ENCODE data around the gene XPC. TPM values are rescaled to one million over a fixed set of nuclear protein-coding genes. Genes with fewer than 3 reads are reported as not detected.

The XPC gene
- total RNA-seq, 1 experiment from 2014 or later = 15.1 TPM

- no TSS peak for BruUV-seq (replicated peaks)
- no peaks in the 10 kb centered on the region for H3K36me3 ChIP-seq (ENCODE audit: control insufficient read depth, insufficient read depth, low read length)
- intact Hi-C loops (cut with micrococcal nuclease; ENCODE audit: unreplicated experiment) (loop anchor here (5.0 kb wide), 2 partner anchors 58 to 263 kb away; no protein-coding TSS in a partner anchor), in situ Hi-C loops (cut with HindIII; ENCODE audit: low pct_unique_long_range_greater_than_20kb, low sequenced_read_pairs) (no loop called here)
- ChIA-PET POLR2A (interaction anchor here (0.5 kb wide), 1 partner anchor 53 kb away, joined by 5 read pairs; no protein-coding TSS in a partner anchor), CTCF (interaction anchor here (1.6 kb wide), 1 partner anchor 52 kb away, joined by 7 read pairs; no protein-coding TSS in a partner anchor)
- peak overlapping the region; percentile 69; the same call in 1 of the 2 replicates for H3K27ac ChIP-seq (ENCODE audit: low read length)
- H3K9me3 ChIP-seq (ENCODE audit: control insufficient read depth, insufficient read depth, low read depth, low read length) = no peaks in the 10 kb centered on the region
- peaks cover 22% of the 10 kb centered on the region for H3K4me1 ChIP-seq (ENCODE audit: control insufficient read depth, insufficient read depth, low read length)
- DNase-seq (ENCODE audit: low read depth, low spot score) (no peak), ATAC-seq (no peak)
- TF ChIP-seq SIN3A (IDR thresholded peaks at IDR 0.05; ENCODE audit: borderline replicate concordance, insufficient read depth, low read depth, low read length) (no peak), REST (IDR thresholded peaks at IDR 0.05; ENCODE audit: insufficient read depth in 1 of 2, low read depth in 2 of 2, low read length in 1 of 2) (no peak)
- no peaks in the 10 kb centered on the region for H3K27me3 ChIP-seq (ENCODE audit: control insufficient read depth, insufficient read depth, low read length)
- no peak overlapping the region for H3K4me3 ChIP-seq (ENCODE audit: low read depth in 2 of 2, low read length in 2 of 2)
Measured at GRCh38 chr3:14204515-14205284, 26.3 kb upstream of the XPC start.

GRCh38 chr3:14203521-14204079 is 25.2 kb upstream of the XPC start:
- intact Hi-C loops (cut with micrococcal nuclease; ENCODE audit: unreplicated experiment) (loop anchor here (5.0 kb wide), 2 partner anchors 59 to 264 kb away; no protein-coding TSS in a partner anchor), in situ Hi-C loops (cut with HindIII; ENCODE audit: low pct_unique_long_range_greater_than_20kb, low sequenced_read_pairs) (no loop called here)
- no peak for TF ChIP-seq TCF7L2 (IDR thresholded peaks at IDR 0.05; ENCODE audit: low read depth, low read length)
- TF ChIP-seq CTCF (IDR thresholded peaks at IDR 0.05) = peak; percentile 83
- no peak for TF ChIP-seq REST (IDR thresholded peaks at IDR 0.05; ENCODE audit: insufficient read depth in 1 of 2, low read depth in 2 of 2, low read length in 1 of 2)
- ChIA-PET CTCF (interaction anchor here (0.6 to 1.6 kb wide), 21 partner anchors 9 to 339 kb away, joined by 3 to 16 read pairs (median 3); no protein-coding TSS in a partner anchor), POLR2A (interaction anchor here (0.5 to 0.6 kb wide), 3 partner anchors 25 to 265 kb away, joined by 4 to 15 read pairs (median 5); partner anchors contain the start of gene XPC)
- no TSS peak for BruUV-seq (replicated peaks)
- peak; percentile 89 for ATAC-seq
- H3K9me3 ChIP-seq (ENCODE audit: control insufficient read depth, insufficient read depth, low read depth, low read length) = no peaks in the 10 kb centered on the region
- no peaks in the 10 kb centered on the region for H3K27me3 ChIP-seq (ENCODE audit: control insufficient read depth, insufficient read depth, low read length)
- peak overlapping the region; percentile 69; the same call in 1 of the 2 replicates for H3K27ac ChIP-seq (ENCODE audit: low read length)
- H3K4me3 ChIP-seq (ENCODE audit: low read depth in 2 of 2, low read length in 2 of 2) = no peak overlapping the region
- peaks cover 5% of the 10 kb centered on the region; the same call in 1 of the 2 replicates for H3K36me3 ChIP-seq (ENCODE audit: control insufficient read depth, insufficient read depth, low read length)
- peaks cover 22% of the 10 kb centered on the region for H3K4me1 ChIP-seq (ENCODE audit: control insufficient read depth, insufficient read depth, low read length)
- DNase-seq (ENCODE audit: low read depth, low spot score) = peak; percentile 61
